ENCODE data around the gene GNA12.

Gene GNA12

DNA sequence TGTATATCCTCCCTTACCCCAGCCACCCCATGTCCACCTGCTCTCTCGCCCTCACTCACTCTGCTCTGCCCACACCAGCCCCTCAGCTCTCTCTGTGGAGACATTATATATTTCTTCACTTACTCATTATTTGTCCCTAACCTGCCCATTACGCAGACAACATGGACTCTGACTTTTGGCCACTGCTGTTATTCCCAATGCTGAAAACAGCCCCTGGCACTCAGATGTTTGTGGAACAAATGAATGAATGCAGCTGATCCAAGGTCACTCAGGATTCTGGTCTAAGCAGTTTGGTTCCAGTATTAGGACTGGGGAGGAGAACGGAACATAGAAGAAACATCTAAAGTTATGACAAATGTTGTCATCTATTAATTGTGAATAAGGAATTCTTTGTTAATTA is 26.7 kb downstream of the GNA12 start:
- no peak for DNase-seq (ENCODE audit: low spot score)

DNA sequence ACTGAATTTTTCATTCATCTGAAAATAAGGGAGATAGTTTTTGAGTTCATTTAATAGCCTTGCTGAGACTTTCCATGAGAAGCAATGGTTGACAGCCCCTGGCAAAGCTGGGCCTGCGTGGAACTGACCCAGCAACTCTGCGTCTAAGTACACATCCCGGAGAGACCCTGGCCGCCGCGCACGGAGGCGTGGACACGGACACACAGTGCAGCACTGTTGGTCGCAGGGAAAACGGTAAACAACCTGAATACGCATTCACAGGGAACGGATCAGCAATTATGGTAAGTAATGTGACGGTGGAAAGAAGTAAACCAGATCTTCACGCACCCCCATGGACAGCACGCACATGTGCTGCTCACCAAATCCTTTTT is 28.2 kb downstream of the GNA12 start:
- no peak for DNase-seq (ENCODE audit: low spot score)

DNA sequence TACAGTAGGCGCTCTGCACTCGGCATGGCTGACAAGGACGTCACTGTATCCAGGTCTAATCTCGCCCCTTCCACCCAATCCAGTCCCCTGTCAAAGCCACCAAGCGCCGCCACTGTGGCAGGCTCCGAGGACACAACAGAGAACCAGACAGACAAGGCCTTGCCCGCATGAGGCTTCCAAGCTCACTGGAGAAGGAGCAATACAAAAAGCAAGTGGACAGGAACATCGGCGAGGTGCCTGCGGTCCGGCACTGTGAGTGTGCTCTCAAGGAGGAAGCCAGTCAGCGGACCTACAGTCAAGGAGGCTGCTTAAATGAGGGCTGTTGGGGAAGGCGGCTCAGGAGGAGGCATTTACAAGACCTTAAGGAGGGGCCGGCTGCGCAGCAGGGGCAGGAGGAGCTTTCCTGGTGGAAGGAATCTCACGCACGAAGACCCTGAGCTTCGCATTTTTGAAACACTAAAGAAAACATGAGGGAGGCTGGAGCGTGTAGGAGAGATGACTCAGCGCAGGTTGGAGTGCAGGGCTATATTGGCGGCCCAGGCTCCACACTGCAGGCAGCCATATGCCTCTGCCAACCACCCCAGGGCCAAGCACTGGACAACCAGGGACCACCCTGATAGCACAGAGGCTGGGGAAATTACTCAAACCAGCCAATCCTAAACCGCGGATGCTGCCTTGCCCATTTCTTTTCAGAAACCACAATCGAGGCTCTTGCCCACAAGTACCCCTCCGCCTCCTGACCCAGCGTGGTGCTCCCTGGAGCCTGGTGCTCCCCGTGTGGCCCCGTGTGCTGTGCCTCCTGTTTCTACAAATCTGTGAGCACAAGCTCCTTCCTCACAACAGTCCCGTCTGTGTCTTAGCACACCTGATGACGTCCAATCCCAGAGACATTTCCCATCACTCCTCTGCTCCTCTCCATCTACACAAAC is 28.9 kb downstream of the GNA12 start:
- no peak for DNase-seq (ENCODE audit: low spot score)

DNA sequence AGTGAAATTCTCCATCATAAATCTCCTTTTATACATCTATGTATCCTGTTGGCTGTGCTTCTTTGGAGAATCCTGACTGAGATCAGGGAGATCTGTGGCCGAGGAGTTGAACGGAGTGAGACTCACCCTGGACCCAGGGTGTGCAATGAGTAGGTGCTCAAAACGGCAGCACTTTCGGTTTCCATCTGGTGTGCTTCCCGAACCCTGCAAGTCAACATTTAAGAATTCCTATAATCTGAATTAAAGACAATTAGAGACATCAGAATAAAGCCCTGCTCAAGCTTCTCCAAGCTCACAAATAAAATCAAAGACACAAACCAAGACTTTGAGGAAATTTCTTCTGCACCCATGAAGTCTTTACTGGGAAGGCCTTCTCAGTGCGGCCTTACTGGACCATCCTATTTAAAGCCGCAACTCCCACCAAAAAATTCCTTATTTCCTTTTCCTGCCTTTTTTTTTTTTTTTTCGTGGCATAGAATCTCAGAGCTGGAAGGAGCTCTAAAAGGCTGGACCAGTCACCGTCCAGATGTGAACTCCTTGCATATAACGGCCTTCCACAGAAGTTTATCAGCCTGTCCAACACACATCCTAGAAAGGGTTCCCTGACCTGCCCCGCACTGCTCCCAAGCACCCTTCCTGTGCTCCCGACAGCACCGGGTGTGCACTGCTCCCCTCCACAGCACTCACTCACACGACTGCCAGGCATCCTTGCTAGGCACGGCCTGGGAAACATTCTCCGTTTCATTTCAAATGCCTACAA is 29.7 kb downstream of the GNA12 start:
- no peak for DNase-seq (ENCODE audit: low spot score)

DNA sequence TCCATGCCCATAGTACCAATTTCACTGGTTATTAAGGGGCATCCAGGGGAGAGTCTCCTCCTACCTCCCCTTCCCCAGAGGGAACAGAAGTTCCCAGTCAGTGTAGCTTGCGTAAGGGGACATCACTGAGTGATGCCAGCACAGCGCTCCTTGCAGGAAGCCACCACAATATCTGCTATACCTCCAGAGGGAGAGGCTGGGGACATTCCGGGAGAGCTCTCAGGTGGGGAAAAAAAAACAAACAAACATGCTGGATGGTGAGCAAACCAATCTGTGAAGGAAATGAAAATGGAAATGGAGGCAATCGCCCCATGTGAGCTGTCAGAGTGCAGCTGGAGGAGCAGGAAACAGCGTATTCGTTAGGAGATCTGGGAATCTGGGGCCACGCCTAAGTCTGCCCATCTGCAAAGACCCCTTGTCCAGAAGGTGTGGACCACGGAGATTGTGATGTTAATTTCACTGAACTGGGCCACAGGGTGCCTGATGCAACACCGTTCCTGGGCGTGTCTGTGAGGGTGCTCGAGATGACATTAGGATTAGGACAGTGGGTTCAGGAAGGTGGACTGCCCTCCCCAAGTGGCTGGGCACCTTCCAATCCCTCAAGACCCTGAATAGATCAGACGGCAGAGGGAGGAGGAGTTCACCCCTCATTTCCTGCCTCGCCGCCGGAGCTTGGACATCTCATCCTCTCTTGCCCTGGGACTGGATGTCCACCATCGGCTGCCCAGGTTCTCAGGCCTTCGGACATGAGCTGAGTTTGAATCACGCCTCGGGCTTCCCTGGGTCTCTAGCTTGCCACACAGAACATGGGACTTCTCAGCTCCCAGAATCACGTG is 30.5 kb downstream of the GNA12 start:
- no peak for DNase-seq (ENCODE audit: low spot score)

DNA sequence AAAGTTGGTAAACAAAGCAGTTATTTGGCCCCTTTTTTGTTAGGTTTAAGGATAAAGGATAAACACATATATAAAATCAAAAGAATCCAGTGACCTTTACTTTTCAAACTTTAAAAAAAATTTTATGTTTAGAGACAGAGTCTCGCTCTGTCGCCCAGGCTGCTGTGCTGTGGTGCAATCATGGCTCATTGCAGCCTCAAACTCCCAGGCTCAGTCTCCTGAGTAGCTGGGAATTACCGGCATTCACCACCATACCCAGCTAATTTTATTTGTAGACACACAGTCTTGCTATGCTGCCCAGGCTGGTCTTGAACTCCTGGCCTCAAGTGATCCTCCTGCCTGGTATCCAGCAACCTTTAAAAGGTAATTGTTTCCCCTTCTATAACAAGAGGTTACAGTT is 31.3 kb downstream of the GNA12 start:
- DNase-seq (ENCODE audit: low spot score) = no peak

DNA sequence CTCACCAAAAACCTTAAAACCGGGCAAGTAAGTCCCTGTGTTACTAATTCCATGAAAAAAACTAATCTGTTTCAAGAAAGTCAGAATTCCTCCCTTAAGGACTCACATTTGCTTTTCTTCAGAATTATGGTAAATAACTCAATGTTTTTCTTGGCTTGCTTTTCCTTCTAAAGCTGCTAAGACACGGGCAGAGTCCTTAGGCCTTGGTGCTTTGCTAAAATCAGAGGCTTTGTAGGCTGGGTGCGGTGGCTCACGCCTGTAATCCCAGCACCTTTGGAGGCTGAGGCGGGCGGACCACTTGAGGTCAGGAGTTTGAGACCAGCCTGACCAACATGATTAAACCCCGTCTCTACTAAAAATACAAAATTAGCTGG is 32.0 kb downstream of the GNA12 start:
- no peak for DNase-seq (ENCODE audit: low spot score)

DNA sequence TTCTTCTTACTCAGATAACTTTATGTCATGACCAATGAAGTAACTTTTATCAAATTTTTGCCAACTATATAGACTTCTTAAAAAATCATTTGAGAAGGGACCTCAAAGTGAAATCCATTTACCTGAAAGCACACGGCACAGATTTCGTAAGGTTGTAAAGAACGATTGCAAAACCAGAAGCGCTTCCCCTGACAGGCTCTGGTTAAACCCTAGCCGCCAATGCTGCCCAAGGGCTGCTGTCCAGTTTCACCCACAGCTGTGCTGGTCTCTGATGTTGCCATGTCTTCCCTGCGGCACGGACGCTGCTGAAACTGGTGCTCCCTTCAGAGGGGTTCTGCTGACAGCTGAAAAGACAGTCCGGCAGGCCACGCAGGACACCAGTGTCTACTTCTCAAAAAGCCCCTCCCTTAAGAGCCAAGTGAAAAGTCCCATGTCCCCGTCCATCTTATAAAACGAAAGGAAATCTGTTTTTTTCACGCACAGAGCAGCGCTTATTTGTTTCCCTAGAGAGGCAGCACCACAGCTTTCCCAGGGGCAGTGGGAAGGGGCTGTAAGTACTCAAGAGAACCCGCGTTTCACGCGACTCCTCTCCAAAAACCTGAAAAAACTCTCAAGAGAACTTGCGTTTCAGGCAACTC is 32.5 kb downstream of the GNA12 start:
- no peak for DNase-seq (ENCODE audit: low spot score)

DNA sequence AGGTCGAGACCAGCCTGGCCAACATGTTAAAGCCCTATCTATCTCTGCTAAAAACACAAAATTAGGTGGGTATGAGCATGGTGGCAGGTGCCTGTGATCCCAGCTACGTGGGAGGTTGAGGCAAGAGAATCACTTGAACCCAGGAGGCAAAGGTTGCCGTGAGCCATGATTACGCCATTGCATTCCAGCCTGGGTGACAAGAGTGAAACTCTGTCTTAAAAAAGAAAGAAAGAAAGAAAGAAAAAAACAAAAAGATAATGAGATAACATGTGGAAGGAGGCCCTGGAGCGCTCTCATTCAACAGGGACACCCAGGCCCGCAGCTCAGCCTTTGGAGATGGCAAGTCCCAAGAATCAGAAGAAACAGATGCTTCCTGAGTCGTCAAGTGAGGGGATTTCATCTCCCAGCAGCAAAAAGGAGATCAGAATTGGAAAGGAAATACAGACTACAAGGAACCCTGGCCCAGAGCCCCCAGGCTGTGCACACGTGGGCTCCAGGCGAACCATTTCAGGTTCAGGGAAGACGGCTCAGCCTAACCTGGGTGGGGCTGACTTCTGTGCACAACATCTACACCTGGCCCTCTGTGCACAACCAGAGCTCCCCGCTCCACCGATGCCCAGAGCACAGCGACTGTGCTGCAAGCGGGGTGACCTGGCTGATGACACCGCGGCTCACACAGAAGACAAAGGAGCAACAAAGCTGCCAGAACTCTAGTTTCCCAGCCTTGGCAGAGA is 33.3 kb downstream of the GNA12 start:
- DNase-seq (ENCODE audit: low spot score) = no peak

DNA sequence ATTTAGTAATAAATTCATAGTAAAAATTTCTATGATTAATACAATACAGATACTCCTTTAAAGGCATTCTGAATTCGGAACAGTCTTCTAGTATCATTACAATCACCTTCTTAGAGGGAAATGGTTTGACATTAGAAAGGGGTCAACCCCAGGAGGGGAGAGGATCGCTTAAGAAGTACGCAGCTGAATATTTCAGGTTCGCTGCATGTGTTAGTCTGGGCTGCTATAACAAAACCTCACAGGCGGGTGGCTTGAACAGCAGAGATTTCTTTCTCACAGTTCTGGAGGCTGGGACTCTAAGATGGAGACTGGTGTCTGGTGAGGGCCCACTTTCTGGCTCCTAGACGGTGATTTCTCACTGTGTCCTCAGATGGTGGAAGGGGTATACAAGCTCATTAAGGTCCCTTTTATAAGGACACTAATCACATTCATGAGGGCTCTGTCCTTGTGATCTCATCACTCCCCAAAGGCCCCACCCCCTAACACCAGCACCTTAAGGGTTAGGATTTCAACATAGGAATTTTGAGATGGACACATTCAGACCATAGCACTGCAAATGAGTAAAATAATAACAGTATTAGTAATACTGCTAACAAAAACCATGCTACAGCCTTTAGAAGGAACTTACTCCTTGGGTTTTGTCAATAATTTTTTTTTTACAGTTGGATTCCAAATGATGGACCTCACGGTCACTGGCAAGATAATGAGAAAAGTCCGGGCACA is 34.0 kb downstream of the GNA12 start:
- no peak for DNase-seq (ENCODE audit: low spot score)

DNA sequence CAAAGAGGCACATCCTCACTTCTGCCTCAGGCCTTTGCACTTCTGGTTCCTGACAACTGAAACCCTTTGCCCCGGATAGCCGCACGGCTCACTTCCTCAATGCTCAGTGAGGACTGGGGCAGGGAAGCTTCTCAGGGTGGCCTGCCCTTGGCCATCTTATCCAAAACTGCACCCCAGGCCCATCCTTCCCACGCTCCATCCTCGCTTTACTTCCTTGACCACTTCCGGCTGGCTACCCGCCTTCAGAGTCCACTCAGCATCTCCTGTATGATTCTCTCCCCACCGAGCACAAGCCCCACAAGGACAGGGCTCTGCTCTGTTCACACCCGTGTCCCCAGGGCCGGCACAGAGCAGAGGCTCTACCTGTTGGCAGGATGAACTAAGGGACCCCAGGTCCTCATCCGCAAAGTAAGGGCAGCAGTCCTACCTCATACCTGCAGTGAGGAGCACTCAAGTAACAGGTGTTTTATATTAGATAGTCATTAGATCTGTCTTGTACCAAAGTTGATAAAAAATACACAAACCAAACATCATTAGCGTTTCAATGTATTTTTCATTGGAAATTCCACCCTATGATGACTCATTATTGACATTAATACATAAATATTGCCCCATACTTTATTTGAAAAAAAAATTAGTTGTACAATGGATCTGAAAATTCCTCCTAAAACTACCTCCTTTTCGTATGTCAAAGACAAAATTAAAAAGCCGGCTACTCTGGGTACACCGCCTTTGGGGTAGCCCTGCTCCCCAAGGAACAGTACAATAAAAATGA is 35.0 kb downstream of the GNA12 start:
- no peak for DNase-seq (ENCODE audit: low spot score)

DNA sequence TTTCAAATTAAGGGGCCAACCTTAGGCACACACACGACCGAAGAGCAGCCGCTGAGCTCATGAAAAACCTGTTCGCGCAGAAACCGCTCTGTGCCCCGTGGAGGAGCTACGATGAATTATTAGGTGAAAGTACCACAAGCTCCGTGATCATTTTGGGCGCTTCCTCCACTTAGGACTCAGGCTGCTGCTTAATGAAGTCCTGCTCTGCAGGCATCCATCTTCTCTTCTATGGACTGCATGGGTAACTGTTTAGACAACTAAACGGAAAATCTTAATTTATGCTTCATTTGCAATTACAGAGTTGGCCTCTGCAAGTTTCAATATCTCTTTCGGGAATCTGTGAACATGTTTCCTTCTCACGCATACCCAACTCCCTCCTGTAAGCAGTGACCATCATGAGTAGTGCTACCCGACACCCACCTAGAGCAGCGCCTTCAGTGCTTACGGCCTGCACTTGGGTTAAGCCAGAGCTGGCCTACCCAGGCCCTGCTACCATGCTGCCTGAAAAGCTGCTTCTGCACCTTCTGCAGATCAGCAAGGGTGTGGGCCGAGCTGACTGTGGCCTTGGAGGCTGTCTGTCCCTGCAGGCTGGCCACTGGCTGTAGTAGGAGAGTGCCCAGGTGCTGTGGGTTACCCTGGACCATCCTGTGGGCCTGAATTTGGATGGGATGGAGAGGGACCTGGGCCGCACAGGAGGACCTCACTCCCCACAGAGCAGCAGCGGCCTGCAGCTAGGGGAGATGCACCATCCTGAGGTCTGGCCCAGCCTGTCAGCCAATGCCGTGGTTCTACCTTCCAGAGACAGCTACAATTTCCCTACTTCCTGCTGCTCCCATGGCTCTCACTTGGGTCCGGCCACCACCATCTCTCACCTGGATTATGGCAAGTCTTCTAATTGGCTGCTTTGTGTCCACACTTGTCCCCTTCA is 36.0 kb downstream of the GNA12 start:
- DNase-seq (ENCODE audit: low spot score) = no peak

DNA sequence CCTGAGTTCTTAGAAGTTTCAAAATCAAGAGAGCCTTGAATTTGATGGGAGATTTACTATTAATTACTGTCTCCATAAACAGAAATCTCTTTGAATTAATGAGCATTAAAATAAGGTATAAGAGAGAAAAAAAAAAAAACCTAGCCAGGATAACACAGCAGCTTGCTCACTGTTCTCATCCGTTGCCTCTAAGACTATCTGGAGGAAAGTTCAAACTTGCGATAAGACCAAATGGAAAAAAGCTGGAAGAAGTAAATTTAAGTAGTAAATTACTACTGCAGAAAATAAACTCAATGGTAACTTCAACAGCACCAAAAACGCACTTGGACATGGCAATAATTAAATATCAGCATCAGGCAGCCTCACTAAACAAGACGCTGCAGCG is 36.7 kb downstream of the GNA12 start:
- DNase-seq (ENCODE audit: low spot score) = no peak

DNA sequence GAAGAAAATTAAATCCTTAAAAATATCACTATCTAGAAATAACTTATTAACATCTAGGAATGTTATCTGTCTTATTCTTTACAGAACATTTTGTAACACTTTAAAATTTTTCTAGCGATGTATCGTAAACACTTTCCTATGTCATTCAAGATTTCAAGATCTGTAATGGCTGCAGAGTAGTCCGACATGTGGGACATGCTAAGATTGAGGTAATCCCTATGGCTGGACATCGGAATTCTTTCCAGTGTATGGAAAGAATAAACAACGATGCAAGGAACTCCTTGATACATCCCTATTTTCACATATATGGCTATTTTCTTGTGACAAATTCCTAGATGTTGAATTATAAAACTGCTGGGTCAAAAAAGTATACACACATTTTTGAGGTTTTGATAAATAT is 37.5 kb downstream of the GNA12 start:
- DNase-seq (ENCODE audit: low spot score) = no peak

DNA sequence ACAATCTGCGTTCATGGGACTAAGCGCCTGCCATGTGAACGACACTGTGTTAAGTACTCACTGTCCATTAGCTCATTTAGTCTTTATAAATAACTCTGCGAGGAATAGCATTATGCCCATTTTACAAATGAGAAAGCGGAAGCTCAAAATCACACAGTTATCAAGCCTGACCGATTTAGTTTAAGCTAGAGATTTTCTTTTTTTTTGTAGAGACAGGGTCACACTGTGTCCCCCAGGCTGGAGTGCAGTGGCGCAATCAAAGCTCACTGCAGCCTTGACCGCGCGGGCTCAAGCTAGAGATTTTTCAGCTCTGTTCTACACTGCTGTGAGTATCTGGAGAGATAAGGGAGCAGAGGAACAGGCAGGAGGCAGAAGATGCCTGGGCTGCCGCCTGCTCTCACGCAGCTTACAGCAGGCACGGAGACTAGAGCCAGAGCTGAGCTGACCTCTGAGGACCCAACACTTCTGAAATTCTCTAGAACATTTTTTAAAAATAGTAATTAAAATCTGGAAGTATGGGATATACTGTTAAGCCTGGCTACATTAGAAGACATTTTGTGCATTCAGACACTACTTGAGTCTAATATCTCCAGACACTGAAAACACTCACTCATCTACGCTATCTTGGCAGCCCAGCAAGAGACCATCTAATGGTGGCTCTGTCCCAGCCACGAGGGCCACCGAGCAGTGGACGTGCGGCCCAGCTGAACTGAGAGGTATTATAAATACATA is 38.7 kb downstream of the GNA12 start:
- DNase-seq (ENCODE audit: low spot score) = no peak

DNA sequence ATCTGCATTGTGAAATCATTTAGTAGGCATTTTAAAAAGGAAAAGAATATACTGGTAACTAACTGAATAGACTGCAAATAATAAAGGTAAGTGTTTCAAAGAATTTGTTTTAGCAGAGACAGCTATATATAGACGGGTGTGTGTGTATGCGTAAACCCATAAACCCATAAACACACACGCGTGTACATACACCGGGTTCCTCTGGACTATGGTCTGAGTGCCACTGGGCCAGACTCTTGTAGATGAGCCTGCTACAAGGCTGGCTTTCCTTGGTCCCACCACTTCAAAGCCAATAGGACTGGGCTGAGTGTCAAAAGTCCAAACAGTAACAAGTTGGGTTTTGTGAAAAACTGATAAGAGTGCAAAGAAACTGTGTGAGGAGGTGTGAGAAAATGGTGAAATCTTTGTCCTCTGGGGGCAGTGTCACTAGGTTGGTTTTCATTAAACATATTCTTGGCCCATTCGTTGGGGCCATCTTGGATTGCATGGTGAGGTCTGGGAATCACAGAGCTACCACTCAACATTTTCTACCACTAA is 39.8 kb downstream of the GNA12 start:
- no peak for DNase-seq (ENCODE audit: low spot score)

DNA sequence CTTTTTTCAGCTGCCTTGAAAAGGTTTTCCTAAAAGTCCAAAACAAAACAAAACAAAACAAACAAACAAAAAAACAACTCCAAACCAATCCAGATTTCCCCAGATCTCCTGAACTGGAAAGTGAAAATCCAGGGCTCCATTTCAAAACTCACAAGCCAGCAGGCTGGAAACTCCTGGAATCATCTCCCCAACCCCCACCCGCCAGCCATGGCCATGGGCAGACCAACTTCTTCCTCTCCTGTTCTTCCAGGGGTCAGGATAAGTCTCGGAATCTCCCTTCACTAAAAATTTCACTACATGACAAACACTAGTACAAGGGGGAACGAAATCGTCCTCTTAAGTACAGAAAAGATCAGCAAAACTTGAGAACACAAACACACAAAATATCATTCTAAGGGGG is 40.4 kb downstream of the GNA12 start:
- no peak for DNase-seq (ENCODE audit: low spot score)

DNA sequence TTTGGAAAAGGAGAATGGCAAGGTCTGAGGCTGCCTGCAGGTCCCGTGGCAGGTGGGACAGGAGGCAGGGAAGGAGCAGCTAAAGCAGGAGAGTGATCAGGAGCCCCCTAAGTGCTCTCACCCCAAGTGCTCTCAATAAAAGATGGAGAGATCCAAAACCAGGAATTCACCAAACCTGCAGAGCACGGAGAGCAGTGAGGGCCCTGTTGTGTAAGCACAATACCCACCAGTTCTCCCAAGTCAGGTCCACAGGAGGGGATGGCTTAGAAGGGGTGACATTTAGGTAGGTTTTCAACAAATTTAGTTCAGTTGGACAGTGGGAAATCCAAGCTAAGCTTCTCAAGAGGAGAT is 40.8 kb downstream of the GNA12 start:
- no peak for DNase-seq (ENCODE audit: low spot score)
